KG1 (cell line): ENCODE measurements around the gene FAM114A1.
"Not testable (repeated sequence)": the region's sequence is repeated elsewhere in the genome, so short reads cannot be mapped to it uniquely, and the experiment has no call there.

Experiments used
- DNase-seq: peaks from one replicate; lab custom pipeline; 2025; lab: John Stamatoyannopoulos, UW

FAM114A1 gene

GRCh38 chr4:38904090-38904666, 36.6 kb downstream of the FAM114A1 start:
- DNase-seq: no peak

DNA sequence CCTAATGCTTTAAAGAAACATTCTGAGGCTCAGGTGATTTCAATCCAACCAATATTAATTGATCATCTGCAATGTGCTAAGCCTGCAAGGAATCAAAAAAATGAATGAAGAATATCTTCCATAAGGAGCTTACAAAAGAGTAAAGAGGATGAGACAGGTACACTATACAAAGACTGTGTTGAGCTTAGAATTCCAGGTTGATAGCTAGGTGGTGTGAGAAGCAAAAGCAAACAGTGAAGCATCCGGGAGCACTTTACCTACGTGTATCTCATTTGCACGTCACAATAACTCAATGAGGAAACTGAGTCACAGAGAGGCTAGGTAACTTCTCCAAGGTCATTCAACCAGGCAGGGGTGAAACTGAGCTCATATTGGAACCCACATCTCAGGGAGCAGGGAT, 37.1 kb downstream of the FAM114A1 start:
- no peak for DNase-seq

DNA sequence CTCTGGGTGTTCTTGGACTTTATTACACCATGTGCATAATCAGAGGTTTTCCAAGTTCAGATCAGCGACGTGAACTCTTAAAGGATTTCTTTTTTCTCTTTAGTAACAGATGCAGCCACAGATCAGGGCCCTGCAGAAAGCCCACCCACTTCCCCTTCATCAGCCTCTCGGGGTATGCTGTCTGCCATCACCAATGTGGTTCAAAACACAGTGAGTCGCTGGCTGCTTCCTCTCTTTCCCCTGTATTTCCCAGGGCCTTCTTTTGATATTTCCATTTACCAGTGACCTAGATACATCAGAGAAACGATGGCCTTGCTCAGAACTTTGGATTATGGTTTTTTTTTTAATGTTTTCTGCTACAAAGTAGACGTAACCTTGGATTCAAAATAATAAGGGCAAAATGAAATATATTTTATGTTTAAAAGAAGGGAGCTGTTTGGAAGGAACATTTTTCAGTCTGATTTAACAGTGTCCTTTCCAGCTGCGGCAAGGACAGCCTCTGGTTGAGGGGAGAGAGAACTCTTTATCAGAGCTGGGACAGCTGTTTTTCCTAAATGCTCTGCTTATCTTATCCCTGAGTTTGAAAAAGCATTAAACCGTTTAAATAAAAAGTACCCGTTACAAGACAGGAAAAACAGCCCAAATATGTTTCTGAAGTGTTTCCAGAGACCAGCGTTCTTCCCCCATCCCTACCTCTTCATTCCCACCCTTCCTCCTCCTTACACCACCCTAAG, 38.2 kb downstream of the FAM114A1 start:
- no peak for DNase-seq

- no peak for DNase-seq
These were observed 40.2 kb downstream of the FAM114A1 start for GRCh38 chr4:38907696-38908270.

DNA sequence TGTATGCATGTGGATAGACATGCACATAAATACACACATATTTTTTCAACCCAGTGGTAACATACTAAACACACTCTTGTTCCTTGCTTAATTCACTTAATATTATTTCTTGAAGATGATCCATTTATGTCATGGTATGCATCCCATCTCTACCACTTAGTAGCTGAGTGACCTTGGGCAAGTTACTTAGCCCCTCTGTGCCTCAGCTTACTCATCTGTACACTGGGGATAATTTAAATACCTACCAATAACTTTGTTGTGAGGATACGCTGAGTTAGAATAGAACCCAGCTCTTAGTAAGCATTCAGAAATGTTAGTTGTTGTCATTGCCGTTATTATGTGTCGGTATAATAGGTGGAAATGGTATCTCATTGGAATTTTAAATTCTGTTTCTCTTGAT, 41.4 kb downstream of the FAM114A1 start:
- DNase-seq: no peak

DNA sequence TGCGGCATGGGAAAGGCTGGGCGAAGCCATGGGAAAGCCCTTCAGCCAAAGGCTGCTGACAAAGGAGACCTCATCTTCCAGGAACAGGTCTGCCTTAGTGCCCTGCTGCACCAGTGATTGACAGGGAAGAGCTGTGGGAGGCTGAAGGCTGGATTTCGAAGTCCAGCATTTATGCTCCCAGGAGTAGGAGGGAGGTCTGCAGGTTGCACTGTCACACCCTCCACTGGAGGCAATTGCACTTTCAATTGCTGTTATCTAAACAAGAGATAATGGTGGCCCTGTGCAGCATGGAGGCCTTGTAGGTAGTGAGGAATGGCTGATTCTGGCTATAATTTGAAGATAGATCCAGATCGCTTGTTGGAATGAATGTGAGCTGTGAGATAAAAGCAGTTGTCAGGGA, 43.7 kb downstream of the FAM114A1 start:
- no peak for DNase-seq

- DNase-seq: no peak
These were observed 47.2 kb downstream of the FAM114A1 start for GRCh38 chr4:38914854-38915253.

DNA sequence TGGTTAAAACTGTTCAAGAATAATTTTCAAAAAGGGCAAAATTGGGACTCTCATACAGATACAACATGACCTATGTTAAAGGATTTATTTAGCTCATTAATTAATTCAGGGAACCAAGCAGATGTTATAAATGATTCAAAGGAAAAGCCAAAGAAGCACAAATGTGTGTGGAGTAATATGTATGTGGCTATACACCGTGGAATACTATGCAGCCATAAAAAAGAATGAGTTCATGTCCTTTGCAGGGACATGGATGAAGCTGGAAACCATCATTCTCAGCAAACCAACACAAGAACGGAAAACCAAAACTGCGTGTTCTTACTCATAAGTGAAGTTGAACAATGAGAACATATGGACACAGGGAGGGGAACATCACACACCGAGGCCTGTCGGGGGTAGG, 48.7 kb downstream of the FAM114A1 start:
- not testable (repeated sequence) for DNase-seq

DNA sequence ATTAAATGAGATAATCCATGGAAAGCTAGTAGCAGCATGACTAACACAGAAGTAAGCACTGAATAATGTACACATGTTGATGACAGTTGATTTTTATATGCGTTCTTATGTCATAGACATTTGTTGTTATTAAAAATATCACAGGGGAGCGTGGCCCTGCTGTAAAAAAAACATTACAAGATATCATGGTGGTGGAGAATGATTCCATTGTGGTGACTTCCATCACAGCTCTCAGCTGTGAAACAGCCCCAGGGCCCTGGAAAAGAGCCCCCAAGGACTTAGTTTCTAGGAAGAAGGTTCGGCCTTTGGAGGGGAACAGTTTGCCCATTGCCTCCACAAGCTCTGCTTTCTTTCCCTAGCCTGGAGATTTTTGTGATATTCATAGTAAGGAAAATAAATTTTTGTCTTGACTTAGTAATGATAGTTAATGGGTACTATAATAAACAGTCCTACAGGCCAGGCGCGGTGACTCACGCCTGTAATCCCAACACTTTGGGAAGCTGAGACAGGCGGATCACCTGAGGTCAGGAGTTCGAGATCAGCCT, 49.9 kb downstream of the FAM114A1 start:
- DNase-seq: no peak

GRCh38 chr4:38919494-38919893, 51.9 kb downstream of the FAM114A1 start:
- DNase-seq: no peak

- no peak for DNase-seq
These were observed 52.6 kb downstream of the FAM114A1 start for GRCh38 chr4:38920186-38920585.

DNA sequence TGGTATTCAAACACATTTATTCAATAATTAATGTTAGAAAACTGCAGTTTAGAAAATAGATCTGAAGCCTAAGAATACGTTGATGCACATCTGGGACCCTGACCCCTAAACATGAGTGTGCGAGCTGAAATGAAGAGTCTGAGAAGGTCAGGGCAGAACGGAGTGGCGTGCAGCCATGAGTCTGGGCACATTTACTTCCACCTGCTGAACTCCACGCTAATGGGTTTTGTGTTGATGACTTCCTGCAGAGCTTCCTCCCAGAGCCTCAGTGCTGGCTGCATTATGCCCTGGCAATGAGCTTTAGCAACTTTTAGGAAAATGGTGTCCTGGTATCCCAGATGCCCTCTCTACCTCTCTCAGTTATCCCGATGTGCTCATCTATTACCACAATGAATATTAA, 53.1 kb downstream of the FAM114A1 start:
- DNase-seq: no peak

- DNase-seq: no peak
These were observed 53.5 kb downstream of the FAM114A1 start for GRCh38 chr4:38921151-38921550.

DNA sequence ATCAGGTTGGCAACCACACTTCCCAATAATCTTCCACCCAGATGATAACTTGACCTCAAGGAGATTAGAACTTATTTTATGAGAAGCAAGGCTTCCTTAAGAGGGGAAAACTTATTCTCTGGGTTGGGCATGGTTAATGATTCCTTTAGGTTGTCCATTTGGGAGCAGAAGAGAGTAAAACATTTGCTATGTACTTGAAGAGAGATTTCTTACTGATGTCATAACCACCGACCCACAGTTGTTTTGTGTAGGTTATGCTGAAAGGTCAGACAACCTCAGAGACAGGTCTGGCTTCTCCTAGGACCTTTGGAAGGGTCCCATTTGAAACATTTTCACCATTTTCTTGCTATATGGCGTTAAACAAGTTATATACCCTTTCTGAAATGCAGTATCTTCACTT, 56.1 kb downstream of the FAM114A1 start:
- DNase-seq: no peak

- no peak for DNase-seq
These were observed 56.7 kb downstream of the FAM114A1 start for GRCh38 chr4:38924353-38924752.

GRCh38 chr4:38925492-38926413, 58.1 kb downstream of the FAM114A1 start:
- no peak for DNase-seq

- DNase-seq: no peak
These were observed 59.3 kb downstream of the FAM114A1 start for GRCh38 chr4:38926896-38927295.

GRCh38 chr4:38928568-38928967, 61.0 kb downstream of the FAM114A1 start:
- no peak for DNase-seq

DNA sequence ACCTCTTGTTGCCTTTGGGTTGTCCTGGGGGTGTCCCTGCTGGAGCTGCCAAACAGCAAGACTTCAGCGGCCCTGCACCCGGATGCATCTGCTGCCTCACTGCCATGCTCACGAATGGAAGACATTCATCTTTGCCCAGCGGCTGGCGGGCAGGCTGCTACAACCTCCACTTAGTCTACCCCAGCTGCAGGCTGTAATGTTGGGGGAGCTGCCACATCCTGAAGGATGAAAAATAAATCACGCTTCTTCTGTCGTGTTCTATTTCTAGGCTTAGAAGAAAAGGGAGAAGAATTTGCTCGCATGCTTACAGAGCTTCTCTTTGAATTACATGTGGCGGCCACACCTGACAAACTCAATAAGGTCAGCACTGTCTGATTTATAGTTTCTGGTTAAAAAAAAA, 61.4 kb downstream of the FAM114A1 start:
- no peak for DNase-seq

GRCh38 chr4:38930204-38930603, 62.6 kb downstream of the FAM114A1 start:
- no peak for DNase-seq

DNA sequence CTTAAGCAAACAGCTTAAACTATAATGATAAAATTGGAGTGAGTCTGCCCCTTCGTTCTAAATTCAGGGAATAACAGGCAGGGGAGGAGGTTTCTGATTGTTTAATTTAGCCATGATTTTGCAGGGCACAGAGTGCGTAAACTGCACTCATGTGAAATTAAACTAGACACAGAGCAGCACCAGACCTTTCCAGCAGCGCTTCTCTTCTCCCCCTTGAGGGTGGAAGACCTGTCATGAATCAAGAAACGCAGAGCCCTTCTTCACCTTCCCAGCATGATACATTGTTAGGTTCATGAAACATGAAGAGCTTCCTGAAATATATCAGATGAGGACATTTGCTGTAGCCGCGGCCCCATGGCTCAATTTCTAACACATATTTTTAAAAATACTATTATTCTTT, 63.1 kb downstream of the FAM114A1 start:
- DNase-seq: no peak

DNA sequence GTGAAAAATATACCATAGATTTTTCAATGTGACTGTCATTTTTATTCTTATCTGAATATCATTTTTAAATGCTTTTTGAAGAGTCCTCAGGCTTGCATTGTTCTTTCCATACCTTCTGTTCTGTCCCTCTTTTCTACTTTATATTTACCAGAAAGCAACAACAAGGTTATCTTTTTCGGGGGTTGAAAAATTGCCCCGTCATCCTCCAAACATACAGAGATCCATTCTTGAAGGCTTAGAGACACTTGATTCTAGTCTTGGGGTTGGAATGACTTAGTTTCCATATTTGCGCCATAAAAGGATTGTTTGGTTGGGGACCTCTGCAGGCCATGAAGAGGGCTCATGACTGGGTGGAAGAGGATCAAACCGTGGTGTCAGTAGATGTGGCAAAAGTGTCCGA, 63.5 kb downstream of the FAM114A1 start:
- no peak for DNase-seq
